ENCODE data around the gene MREG.

The MREG gene

GRCh38 chr2:216051350-216051749, 38.0 kb upstream of the MREG start:
- Histone ChIP-seq H3K27me3 (ENCODE audit: insufficient read depth, low read length, poor library complexity, severe bottlenecking) (no peaks in the 10 kb centered on the region), H3K4me3 (ENCODE audit: low read length, poor library complexity, severe bottlenecking) (no peak overlapping the region), H3F3A (ENCODE audit: low read depth) (no peaks in the 10 kb centered on the region), H3K4me1 (ENCODE audit: insufficient read depth, low read length, poor library complexity, severe bottlenecking) (no peaks in the 10 kb centered on the region), H3K9ac (ENCODE audit: low read depth, low read length, poor library complexity, severe bottlenecking) (no peak overlapping the region), H3K9me3 (ENCODE audit: insufficient read depth, low read depth, low read length) (no peaks in the 10 kb centered on the region), H3K79me2 (ENCODE audit: insufficient read depth, low read length) (no peaks in the 10 kb centered on the region), H4K20me1 (ENCODE audit: insufficient read depth, low read length, poor library complexity, severe bottlenecking) (no peaks in the 10 kb centered on the region), H3K36me3 (ENCODE audit: insufficient read depth, low read length) (no peaks in the 10 kb centered on the region), H3K9me2 (replicated peaks; ENCODE audit: low read depth, low read length) (no peaks in the 10 kb centered on the region), H3K4me2 (ENCODE audit: low read depth, low read length, poor library complexity, severe bottlenecking) (no peak overlapping the region), H2AFZ (ENCODE audit: low read length) (no peak overlapping the region)
- TF ChIP-seq, protein P1, sequence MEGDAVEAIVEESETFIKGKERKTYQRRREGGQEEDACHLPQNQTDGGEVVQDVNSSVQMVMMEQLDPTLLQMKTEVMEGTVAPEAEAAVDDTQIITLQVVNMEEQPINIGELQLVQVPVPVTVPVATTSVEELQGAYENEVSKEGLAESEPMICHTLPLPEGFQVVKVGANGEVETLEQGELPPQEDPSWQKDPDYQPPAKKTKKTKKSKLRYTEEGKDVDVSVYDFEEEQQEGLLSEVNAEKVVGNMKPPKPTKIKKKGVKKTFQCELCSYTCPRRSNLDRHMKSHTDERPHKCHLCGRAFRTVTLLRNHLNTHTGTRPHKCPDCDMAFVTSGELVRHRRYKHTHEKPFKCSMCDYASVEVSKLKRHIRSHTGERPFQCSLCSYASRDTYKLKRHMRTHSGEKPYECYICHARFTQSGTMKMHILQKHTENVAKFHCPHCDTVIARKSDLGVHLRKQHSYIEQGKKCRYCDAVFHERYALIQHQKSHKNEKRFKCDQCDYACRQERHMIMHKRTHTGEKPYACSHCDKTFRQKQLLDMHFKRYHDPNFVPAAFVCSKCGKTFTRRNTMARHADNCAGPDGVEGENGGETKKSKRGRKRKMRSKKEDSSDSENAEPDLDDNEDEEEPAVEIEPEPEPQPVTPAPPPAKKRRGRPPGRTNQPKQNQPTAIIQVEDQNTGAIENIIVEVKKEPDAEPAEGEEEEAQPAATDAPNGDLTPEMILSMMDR (conservative IDR thresholded peaks at IDR 0.05; ENCODE audit: low read length) = no peak
- no peak for TF ChIP-seq EZH2phosphoT487 (IDR thresholded peaks at IDR 0.05; ENCODE audit: borderline replicate concordance)

DNA sequence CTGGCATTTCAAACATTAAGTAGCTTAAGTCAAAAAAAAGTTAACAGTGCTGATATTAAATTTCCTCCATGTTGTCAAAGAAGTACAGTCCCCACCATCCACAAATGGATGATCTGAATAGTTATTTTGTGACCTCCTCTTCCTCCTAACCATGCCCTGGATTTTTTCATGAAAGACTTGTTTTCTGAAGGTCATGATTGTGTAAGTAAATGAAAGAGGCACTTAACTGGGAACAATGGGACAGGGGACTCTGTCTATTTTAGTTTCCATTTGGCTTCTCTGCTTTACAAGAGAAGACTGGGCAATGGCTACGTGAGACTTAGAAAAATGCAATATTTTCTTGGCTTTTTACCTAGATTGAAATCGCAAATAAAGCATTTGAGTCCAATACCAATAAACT, 36.1 kb upstream of the MREG start:
- no peaks in the 10 kb centered on the region for H3K79me2 ChIP-seq (ENCODE audit: insufficient read depth, low read length)
- no peaks in the 10 kb centered on the region for H3K9me3 ChIP-seq (ENCODE audit: insufficient read depth, low read depth, low read length)

DNA sequence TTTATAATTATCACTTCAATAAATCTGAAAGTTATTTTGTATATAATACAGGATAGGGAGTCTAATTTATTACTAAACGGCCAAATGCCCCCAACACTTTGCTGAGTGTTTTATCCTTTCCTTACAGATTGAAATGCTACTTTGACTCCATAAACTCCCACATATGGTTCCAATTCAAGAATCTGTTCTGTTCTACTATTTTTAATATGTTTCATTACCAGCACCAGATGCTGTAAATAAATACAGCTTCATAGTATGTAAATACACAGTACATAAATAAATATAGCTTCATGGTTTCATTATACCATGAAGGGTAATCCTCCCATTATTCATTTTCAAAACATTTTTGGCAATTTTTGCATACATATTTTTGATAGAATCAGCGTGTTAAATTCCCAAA, 34.0 kb upstream of the MREG start:
- Histone ChIP-seq H3K9me2 (replicated peaks; ENCODE audit: low read depth, low read length) (no peaks in the 10 kb centered on the region), H3K4me2 (ENCODE audit: low read depth, low read length, poor library complexity, severe bottlenecking) (no peak overlapping the region), H3K4me1 (ENCODE audit: insufficient read depth, low read length, poor library complexity, severe bottlenecking) (no peaks in the 10 kb centered on the region), H3F3A (ENCODE audit: low read depth) (no peaks in the 10 kb centered on the region), H2AFZ (ENCODE audit: low read length) (no peak overlapping the region), H3K9me3 (ENCODE audit: insufficient read depth, low read depth, low read length) (no peaks in the 10 kb centered on the region), H3K79me2 (ENCODE audit: insufficient read depth, low read length) (no peaks in the 10 kb centered on the region), H3K27me3 (ENCODE audit: insufficient read depth, low read length, poor library complexity, severe bottlenecking) (no peaks in the 10 kb centered on the region), H3K36me3 (ENCODE audit: insufficient read depth, low read length) (no peaks in the 10 kb centered on the region), H4K20me1 (ENCODE audit: insufficient read depth, low read length, poor library complexity, severe bottlenecking) (no peaks in the 10 kb centered on the region), H3K9ac (ENCODE audit: low read depth, low read length, poor library complexity, severe bottlenecking) (no peak overlapping the region), H3K4me3 (ENCODE audit: low read length, poor library complexity, severe bottlenecking) (no peak overlapping the region)
- TF ChIP-seq, protein P1 (conservative IDR thresholded peaks at IDR 0.05; ENCODE audit: low read length) = no peak
- TF ChIP-seq EZH2phosphoT487 (IDR thresholded peaks at IDR 0.05; ENCODE audit: borderline replicate concordance) = no peak

More for the DNA sequence above, 36.1 kb upstream of the MREG start:
- Histone ChIP-seq H4K20me1 (ENCODE audit: insufficient read depth, low read length, poor library complexity, severe bottlenecking) (no peaks in the 10 kb centered on the region), H2AFZ (ENCODE audit: low read length) (no peak overlapping the region), H3K4me3 (ENCODE audit: low read length, poor library complexity, severe bottlenecking) (no peak overlapping the region), H3F3A (ENCODE audit: low read depth) (no peaks in the 10 kb centered on the region), H3K36me3 (ENCODE audit: insufficient read depth, low read length) (no peaks in the 10 kb centered on the region), H3K9me2 (replicated peaks; ENCODE audit: low read depth, low read length) (no peaks in the 10 kb centered on the region), H3K27me3 (ENCODE audit: insufficient read depth, low read length, poor library complexity, severe bottlenecking) (no peaks in the 10 kb centered on the region), H3K9ac (ENCODE audit: low read depth, low read length, poor library complexity, severe bottlenecking) (no peak overlapping the region), H3K4me1 (ENCODE audit: insufficient read depth, low read length, poor library complexity, severe bottlenecking) (no peaks in the 10 kb centered on the region), H3K4me2 (ENCODE audit: low read depth, low read length, poor library complexity, severe bottlenecking) (no peak overlapping the region)
- no peak for TF ChIP-seq EZH2phosphoT487 (IDR thresholded peaks at IDR 0.05; ENCODE audit: borderline replicate concordance)
- TF ChIP-seq, protein P1 (conservative IDR thresholded peaks at IDR 0.05; ENCODE audit: low read length) = no peak
